Pons (tissue), 1 donor: ENCODE results near the gene IL12RB1.
"Not testable (repeated sequence)": the region's sequence is repeated elsewhere in the genome, so short reads cannot be mapped to it uniquely, and the experiment has no call there.

Experiments used
- DNase-seq: peaks from one replicate; pipeline ENCODE4 v3.0.0-alpha.2; 2016; ENCODE audit warnings: low spot score

IL12RB1 gene

DNA sequence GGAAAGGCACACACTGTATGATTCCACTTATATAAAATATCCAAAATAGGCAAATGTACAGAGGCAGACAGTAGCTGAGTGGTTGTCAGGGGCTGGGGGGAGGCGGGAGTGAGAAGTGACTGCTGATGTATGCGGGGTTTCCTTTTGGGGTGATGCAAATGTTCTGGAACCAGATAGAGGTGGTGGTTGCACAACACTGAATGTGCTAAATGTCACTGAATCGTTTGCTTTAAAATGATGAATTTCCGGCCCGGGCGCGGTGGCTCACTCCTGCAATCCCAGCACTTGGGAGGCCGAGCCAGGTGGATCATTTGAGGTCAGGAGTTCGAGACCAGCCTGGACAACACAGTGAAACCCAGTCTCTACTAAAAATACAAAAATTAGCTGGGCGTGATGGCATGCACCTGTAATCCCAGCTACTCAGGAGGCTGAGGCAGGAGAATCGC is 2.4 kb upstream of the IL12RB1 start:
- DNase-seq, result not testable (repeated sequence)

DNA sequence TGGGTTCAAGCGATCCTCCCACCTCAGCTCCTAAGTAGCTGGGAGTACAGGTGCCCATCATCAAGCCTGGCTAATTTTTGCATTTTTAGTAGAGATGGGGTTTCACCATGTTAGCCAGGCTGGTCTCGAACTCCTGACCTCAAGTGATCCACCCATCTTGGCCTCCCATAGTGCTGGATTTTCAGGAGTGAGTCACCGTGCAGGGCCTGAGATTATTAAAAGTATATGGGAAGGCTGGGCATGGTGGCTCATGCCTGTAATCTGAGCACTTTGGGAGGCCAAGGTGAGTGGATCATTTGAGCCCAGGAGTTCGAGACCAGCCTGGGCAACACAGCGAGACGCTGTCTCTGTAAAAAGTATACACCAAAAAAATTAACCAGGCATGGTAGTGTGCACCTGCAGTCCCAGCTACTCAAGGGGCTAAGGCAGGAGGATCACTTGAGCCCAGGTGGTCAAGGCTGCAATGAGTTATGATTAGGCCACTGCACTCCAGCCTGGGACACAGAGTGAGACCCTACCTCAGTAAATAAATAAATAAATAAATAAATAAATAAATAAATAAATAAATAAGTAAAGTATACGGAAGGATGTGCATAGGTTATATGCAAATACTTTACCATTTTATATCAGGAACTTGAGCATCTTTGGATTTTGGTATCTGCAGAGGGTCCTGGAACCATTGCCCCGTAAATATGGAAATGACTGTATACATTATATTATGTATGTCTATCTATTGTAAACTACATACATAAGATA is 854 bp downstream of the IL12RB1 start:
- no peak for DNase-seq

DNA sequence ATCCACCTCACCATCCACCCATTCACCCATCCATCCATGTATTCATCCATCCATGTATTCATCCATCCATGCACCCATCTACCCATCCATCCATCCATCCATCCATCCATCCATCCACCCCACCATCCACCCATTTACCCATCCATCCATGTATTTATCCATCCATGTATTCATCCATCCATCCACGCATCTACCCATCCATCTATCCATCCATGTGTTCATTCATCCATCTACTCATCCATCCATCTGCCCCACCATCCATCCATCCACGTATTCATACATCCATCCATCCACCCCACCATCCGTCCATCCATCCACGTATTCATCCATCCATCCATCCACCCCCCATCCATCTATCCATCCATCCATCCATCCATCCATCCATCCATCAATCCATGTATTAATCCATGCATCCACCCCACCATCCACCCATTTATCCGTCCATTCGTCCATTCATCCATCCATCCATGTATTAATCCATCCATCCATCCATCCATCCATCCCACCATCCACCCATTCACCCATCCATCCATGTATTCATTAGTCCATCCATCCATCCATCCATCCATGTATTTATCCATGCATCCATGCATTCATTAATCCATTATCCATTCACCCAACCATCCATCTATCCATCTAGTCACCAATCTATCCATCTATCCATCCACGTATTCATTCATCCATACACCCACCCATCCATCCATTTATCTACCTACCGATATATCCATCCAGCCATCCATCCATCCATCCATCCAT is 2.6 kb downstream of the IL12RB1 start:
- no peak for DNase-seq

- DNase-seq, result no peak
Observed at GRCh38 chr19:18074192-18074591, 12.5 kb downstream of the IL12RB1 start.

- no peak for DNase-seq
Observed at GRCh38 chr19:18073197-18073596, 13.5 kb downstream of the IL12RB1 start.

DNA sequence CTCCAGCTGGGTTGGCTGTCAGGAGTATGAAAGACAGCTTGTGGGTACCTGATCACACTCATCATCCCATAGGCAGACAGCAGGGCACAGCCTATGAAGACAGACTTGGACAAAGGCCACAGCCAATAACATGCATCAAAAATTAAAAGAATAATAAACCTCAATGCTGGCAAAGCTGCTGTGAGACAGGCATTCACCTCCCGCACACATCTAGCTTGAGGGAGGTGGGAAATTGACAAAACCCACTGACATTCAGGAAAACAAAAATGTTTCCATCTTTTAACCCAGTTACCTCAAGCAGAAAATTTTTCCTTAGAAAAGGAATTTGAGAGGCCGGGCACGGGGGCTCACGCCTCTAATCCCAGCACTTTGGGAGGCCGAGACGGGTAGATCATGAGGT is 14.4 kb downstream of the IL12RB1 start:
- no peak for DNase-seq

- no peak for DNase-seq
Observed at GRCh38 chr19:18070181-18070580, 16.6 kb downstream of the IL12RB1 start.

DNA sequence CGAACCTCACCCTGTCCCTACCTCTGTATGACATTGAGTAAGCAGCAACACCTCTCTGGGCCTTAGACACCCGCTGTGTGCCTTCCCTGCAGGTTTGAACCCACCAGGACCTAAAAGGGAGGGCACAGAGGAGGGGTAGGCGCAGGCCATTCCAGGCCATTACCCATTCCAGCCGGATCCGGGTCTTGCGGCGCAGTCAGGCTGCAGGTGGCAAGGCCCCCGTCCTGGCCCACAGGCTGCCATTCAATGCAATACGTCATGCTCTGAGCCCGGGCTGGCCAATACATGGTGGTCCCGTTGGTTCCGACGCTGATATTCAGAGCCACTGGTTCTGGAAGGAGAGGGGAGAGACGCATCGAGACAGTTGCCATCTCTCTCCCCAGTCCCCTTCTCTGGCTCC is 17.4 kb downstream of the IL12RB1 start:
- no peak for DNase-seq

DNA sequence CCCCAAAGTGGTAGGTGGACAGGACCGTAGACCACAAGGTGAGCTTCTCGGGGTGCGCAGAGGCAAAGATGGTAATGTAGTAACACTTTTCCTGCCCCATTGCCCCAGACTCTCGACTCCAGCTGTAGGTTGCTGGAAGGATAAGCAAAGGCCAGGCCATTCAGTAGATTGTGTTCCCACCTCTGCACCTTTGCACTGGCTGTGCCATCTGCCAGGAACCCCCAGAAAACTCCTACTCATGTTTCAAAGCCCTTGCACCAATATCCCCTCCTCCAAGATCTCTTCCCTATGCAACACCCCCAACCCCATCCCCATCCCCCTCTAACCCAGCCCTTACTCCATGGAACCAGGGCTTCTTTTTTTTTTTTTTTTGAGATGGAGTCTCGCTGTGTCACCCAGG is 18.3 kb downstream of the IL12RB1 start:
- no peak for DNase-seq

DNA sequence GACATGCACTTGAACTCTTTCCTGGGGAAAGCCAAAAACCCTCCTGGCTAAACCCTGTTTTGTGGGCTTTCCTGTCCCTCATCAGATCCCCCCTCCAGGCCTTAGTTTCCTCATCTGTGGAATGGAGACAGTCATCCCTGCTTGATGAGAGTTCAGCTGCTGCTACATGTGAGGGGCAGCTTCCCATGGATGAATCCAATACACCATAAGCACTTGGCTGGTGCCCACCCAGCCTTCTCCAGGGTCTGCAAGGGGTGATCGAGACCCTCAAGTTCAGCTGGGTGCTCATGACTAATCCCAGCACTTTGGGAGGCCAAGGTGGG is 21.6 kb downstream of the IL12RB1 start:
- no peak for DNase-seq

DNA sequence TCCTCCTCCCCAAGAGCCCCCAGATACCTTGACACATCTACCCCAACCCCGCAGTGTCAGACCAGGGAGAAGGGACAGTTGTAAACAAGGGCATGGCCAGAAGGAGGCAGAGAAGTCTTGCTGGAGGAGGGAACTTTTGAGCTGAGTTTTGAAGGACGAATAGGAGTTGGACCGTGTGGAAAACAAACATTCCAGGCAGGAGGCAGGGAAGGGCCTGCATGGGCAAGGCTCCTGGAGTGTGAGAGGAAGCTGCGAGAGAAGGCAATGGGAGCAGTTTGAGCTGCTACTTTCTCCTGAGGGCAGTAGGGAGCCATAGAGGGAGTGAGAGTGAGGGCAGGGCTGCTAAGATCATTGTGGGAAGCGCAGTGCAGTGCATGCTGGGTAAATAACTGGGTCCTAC is 23.3 kb downstream of the IL12RB1 start:
- no peak for DNase-seq

- DNase-seq, result no peak
Observed at GRCh38 chr19:18062028-18062427, 24.7 kb downstream of the IL12RB1 start.

DNA sequence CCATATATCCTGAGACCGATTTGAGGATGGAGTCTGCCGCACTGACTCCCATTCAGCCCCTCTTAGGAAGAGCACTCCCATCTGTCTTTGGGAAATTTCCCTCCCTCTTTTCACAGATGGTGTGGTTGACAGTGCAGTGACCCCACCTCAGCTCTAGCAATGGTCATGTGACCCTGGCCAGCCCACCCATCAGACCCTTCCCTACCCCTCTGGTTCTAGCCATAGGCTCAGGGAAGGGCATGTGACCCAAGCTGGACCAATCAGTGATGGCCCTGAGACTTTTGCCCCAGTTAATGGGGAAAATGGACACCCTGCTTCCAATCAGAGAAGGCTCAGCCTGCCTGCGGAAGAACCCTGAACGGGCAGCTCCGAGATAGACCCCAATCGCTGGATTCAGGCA is 26.3 kb downstream of the IL12RB1 start:
- DNase-seq, result no peak

DNA sequence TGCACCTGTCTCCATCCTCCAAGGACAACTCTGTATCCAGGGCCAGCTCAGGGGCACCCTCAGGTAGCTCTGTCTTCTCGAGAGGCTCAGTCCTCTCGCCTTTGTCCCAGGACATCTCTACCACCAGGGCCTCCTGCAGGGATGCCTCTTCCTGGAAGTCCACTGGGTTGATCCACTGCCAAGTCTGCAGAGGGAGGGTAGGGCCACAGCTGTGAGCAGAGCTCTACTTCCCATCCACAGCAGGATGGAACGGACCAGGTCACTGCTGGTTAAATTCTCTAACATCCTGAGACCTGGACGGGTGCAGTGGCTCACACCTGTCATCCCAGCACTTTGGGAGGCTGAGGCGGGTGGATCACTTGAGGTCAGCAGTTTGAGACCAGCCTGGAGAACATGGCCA is 26.8 kb downstream of the IL12RB1 start:
- DNase-seq, result no peak

- DNase-seq, result no peak
Observed at GRCh38 chr19:18059297-18059696, 27.4 kb downstream of the IL12RB1 start.

- peak; percentile 84 for DNase-seq
Observed at GRCh38 chr19:18058208-18059009, 28.3 kb downstream of the IL12RB1 start.

GRCh38 chr19:18057557-18057956 is 29.2 kb downstream of the IL12RB1 start:
- peak; percentile 82 for DNase-seq

GRCh38 chr19:18055967-18056366 is 30.8 kb downstream of the IL12RB1 start:
- no peak for DNase-seq

DNA sequence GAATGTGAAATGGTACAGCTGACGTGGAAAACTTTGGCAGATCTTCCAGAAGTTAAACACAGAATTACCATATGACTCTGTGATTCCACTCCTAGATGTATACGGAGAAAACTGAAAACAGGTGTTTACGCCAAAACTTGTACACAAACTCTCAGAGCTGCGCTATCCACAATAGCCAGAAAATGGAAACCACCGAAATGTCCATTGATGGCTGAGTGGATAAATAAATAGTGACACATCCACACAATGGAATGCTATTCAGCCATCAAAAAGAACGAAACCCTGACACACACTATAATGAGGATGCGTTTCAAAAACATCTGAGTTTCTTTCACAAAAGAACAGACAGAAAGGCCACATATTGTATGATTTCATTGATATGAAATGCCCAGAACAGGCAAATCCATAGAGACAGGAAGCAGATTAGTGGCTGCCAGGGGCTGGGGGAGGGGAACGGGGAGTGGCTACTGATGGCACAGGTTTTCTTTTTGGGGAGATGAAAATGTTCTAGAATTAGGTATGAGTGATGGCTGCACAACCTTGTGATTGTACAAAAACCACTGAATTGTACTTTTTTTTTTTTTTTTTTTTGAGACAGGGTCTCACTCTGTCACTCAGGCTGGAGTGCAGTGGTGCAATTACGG is 33.0 kb downstream of the IL12RB1 start:
- DNase-seq, result no peak

- DNase-seq, result no peak
Observed at GRCh38 chr19:18051887-18052286, 34.8 kb downstream of the IL12RB1 start.

- DNase-seq, result peak; percentile 63
Observed at GRCh38 chr19:18049385-18049784, 37.3 kb downstream of the IL12RB1 start.

DNA sequence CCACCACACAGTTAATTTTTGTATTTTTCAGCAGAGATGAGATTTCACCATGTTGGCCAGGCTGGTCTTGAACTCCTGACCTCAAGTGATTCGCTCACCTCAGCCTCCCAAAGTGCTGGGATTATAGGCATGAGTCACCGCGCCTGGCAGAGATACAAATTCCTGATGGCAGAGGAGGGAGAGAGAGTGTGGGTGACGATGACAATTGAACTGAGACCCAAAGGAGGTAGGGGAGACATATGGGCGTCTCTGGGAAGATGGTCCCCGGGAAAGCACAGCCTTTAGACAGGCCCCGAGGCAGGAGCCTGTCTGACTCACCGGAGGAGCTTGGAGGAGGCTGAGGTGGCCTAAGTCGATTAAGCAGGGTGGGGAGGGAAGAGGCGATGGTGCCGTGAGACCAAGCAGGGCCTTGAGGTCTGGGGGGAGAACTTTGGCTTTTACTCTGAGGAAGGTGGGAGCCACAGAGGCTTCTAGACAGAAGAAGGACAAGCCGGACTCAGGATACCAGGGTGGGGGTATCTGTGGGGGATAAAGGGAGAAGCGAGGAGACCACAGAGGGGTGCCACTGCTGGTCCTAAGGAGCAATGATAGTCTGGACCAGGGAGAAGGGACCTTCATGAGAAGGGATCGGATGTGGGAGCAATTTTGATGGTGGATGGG is 40.5 kb downstream of the IL12RB1 start:
- no peak for DNase-seq
